ENCODE measurements around the gene MDH2.
"Not testable (repeated sequence)": the region's sequence is repeated elsewhere in the genome, so short reads cannot be mapped to it uniquely, and the experiment has no call there.

Gene MDH2

DNA sequence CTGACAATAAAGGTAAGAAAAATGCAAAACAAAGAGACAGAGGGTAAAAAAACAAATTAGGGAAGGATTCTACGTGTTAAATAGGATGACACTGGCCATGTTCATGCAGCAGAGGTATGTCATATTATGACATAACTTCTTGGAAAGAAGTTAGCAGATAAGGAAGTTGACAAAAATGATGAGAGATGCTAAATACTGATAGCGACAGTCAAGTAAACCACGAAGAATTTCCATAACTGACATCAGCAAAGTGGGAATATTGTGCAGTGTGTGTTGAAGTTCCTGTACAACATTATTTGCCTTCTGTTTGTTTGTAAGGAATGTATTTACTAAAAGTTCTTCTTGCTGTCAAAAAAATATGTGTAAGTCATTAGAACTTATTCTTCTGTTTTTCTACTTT is 29.5 kb downstream of the MDH2 start:
- Histone ChIP-seq H3K27me3 (replicated peaks; ENCODE audit: control insufficient read depth, insufficient read depth, low read length) (no peaks in the 10 kb centered on the region), H3K36me3 (ENCODE audit: control insufficient read depth, insufficient read depth, low read length) (no peaks in the 10 kb centered on the region), H3K4me3 (replicated peaks; ENCODE audit: low read depth, low read length) (no peak overlapping the region)
- TF ChIP-seq, protein P1, sequence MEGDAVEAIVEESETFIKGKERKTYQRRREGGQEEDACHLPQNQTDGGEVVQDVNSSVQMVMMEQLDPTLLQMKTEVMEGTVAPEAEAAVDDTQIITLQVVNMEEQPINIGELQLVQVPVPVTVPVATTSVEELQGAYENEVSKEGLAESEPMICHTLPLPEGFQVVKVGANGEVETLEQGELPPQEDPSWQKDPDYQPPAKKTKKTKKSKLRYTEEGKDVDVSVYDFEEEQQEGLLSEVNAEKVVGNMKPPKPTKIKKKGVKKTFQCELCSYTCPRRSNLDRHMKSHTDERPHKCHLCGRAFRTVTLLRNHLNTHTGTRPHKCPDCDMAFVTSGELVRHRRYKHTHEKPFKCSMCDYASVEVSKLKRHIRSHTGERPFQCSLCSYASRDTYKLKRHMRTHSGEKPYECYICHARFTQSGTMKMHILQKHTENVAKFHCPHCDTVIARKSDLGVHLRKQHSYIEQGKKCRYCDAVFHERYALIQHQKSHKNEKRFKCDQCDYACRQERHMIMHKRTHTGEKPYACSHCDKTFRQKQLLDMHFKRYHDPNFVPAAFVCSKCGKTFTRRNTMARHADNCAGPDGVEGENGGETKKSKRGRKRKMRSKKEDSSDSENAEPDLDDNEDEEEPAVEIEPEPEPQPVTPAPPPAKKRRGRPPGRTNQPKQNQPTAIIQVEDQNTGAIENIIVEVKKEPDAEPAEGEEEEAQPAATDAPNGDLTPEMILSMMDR (IDR thresholded peaks at IDR 0.05; ENCODE audit: insufficient read depth, low read length, poor library complexity, severe bottlenecking): no peak
- no peak for DNase-seq (ENCODE audit: extremely low read depth, insufficient read length)

DNA sequence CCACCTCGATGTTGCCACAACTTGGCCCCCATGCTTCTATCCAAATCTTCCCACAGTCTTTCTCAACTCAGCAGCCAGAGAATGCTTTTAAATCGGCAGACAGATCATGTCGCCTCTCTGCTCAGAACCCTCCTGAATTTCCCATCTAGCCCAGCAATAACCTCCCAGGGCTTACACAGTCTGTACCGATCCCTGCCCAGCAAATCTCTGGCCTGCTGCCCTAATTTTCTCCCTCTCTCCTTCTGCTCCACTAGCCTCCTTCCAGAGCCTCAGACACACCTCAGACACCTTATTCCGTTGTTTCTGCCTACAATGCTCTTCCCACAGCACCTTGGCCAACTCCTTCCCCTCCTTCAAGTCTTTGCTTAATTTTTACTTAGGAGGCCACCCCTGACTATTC is 32.3 kb downstream of the MDH2 start:
- Histone ChIP-seq H3K27me3 (replicated peaks; ENCODE audit: control insufficient read depth, insufficient read depth, low read length) (no peaks in the 10 kb centered on the region), H3K4me3 (replicated peaks; ENCODE audit: low read depth, low read length) (no peak overlapping the region), H3K36me3 (ENCODE audit: control insufficient read depth, insufficient read depth, low read length) (no peaks in the 10 kb centered on the region)
- DNase-seq (ENCODE audit: extremely low read depth, insufficient read length): no peak
- TF ChIP-seq, protein P1 (IDR thresholded peaks at IDR 0.05; ENCODE audit: insufficient read depth, low read length, poor library complexity, severe bottlenecking): no peak

DNA sequence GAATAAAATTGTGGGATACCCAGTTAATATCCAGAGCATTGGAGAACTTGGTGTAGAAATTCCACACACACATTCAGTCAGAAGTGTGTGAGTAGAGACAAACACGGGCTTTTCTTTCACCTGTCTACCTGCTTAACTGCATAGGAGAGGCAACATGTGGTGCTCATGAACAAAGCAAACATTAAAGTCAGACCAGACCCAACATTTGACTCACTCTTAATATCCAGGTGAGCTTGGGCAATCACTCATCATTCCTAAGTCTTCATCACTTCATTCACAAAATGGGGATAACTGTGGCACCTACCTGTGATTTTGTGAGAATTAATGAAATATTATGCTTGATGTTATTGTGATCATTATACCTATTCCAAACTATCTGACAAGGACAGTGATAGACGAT is 36.2 kb downstream of the MDH2 start:
- not testable (repeated sequence) for DNase-seq (ENCODE audit: extremely low read depth, insufficient read length); H3K36me3 ChIP-seq (ENCODE audit: control insufficient read depth, insufficient read depth, low read length); H3K4me3 ChIP-seq (replicated peaks; ENCODE audit: low read depth, low read length); H3K27me3 ChIP-seq (replicated peaks; ENCODE audit: control insufficient read depth, insufficient read depth, low read length)

DNA sequence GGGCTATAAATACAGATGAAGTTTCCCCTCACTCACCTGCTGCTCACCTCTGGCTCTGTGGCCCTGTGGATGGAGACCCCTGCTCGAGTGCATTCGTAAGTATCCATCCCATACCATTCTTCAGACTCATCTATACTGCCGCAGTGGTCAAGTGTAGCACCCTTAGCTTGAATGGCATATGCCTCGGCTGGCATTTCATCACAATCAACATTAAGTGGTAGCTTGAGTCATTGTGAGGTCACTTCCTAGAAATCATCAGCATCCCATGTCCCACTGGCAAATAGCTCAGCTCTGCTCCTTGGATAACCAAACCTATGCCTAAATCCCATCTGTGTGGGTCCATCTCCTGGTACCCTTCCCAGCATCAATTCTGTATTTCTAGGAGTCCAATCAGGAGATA is 38.2 kb downstream of the MDH2 start:
- TF ChIP-seq, protein P1 (IDR thresholded peaks at IDR 0.05; ENCODE audit: insufficient read depth, low read length, poor library complexity, severe bottlenecking): no peak

DNA sequence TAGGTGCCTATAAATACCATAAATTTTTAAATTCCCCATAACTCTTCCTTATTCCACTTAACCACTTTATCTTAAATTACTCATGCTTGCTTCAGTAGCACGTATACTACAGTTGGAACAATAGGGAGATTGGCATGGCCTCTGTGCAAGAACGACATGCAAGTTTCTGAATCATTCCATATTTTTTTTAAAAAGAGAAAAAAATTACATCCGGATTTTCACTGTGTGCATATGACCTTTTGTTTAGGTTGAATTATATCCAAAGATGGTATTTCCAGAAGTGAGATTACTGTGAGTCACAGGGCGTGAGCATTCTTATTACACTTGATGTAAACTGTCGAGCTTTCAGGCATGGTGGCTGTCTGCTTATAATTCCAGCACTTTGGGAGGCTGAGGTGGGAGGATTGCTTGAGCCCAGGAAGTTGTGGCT is 39.5 kb downstream of the MDH2 start:
- not testable (repeated sequence) for H3K27me3 ChIP-seq (replicated peaks; ENCODE audit: control insufficient read depth, insufficient read depth, low read length); H3K36me3 ChIP-seq (ENCODE audit: control insufficient read depth, insufficient read depth, low read length); H3K4me3 ChIP-seq (replicated peaks; ENCODE audit: low read depth, low read length); DNase-seq (ENCODE audit: extremely low read depth, insufficient read length)

More for the DNA sequence above, 38.2 kb downstream of the MDH2 start:
- no peak for DNase-seq (ENCODE audit: extremely low read depth, insufficient read length)
- no peaks in the 10 kb centered on the region for H3K27me3 ChIP-seq (replicated peaks; ENCODE audit: control insufficient read depth, insufficient read depth, low read length)
- no peaks in the 10 kb centered on the region for H3K36me3 ChIP-seq (ENCODE audit: control insufficient read depth, insufficient read depth, low read length)
- H3K4me3 ChIP-seq (replicated peaks; ENCODE audit: low read depth, low read length): no peak overlapping the region

DNA sequence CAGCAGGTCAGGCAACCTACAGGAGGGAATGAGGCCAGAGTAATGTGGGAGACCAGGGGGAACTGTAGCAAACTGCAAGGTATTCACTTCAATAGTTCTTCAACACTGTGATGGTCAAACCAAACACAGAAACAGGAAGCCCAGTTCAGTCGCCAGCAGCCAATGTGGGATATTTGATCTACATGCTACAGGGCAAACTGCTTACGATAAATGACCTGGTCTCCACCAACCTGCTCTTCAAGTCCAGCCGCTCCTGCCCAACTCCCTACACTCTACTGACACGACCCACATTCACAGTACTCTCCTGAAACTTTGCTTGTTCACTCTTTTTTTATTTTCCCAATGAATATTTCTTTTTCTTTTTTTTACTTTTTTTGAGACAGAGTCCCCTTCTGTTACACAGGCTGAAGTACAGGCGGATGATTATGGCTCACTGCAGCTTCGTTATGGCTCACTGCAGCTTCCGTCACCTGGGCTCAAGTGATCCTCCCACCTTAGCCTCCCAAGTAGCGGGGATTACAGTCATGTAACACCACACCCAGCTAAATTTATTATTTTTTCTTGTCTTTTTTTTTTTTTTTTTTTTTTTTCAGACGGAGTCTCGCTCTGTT is 42.1 kb downstream of the MDH2 start:
- TF ChIP-seq, protein P1 (IDR thresholded peaks at IDR 0.05; ENCODE audit: insufficient read depth, low read length, poor library complexity, severe bottlenecking): no peak
- no peaks in the 10 kb centered on the region for H3K36me3 ChIP-seq (ENCODE audit: control insufficient read depth, insufficient read depth, low read length)
- H3K4me3 ChIP-seq (replicated peaks; ENCODE audit: low read depth, low read length): no peak overlapping the region
- H3K27me3 ChIP-seq (replicated peaks; ENCODE audit: control insufficient read depth, insufficient read depth, low read length): no peaks in the 10 kb centered on the region; the same call in 1 of the 2 replicates
- no peak for DNase-seq (ENCODE audit: extremely low read depth, insufficient read length)

DNA sequence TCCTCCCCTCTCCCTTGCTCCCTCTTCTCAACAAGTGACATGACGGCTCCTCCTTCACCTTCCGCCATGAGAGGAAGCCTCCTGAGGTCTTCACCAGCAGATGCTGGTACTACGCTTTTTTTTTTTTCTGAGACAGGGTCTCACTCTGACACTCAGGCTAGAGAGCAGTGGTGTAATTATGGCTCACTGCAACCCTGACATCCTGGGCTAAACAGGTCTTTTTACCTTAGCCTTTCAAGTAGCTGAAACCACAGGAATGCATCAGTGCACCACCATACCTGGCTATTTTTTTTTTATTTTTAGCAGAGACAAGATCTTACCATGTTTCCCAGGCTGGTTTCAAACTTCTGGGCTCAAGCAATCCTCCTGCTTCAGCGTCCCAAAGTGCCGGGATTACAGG is 43.6 kb downstream of the MDH2 start:
- Histone ChIP-seq H3K27me3 (replicated peaks; ENCODE audit: control insufficient read depth, insufficient read depth, low read length) (no peaks in the 10 kb centered on the region; the same call in 1 of the 2 replicates), H3K4me3 (replicated peaks; ENCODE audit: low read depth, low read length) (no peak overlapping the region), H3K36me3 (ENCODE audit: control insufficient read depth, insufficient read depth, low read length) (no peaks in the 10 kb centered on the region)
- TF ChIP-seq, protein P1 (IDR thresholded peaks at IDR 0.05; ENCODE audit: insufficient read depth, low read length, poor library complexity, severe bottlenecking): no peak
- DNase-seq (ENCODE audit: extremely low read depth, insufficient read length): no peak

DNA sequence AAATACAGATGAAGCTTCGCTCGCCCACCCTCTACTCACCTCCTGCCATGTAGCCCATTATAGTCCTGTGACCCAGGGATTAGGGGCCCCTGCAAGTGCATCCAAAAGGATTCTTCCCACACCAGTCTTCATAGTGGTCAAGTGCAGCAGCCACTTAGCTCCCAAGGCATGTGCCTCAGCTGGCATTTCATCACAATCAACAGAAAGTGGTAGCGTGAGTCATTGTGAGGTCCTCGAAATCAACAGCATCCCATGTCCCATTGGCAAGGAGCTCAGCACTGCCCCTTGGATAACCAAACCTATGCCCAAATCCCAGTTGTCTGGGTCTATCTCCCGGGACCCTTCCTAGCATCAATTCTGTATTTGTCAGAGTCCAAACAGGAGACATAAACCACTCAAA is 45.6 kb downstream of the MDH2 start:
- DNase-seq (ENCODE audit: extremely low read depth, insufficient read length); H3K27me3 ChIP-seq (replicated peaks; ENCODE audit: control insufficient read depth, insufficient read depth, low read length); H3K36me3 ChIP-seq (ENCODE audit: control insufficient read depth, insufficient read depth, low read length); H3K4me3 ChIP-seq (replicated peaks; ENCODE audit: low read depth, low read length): not testable (repeated sequence)

DNA sequence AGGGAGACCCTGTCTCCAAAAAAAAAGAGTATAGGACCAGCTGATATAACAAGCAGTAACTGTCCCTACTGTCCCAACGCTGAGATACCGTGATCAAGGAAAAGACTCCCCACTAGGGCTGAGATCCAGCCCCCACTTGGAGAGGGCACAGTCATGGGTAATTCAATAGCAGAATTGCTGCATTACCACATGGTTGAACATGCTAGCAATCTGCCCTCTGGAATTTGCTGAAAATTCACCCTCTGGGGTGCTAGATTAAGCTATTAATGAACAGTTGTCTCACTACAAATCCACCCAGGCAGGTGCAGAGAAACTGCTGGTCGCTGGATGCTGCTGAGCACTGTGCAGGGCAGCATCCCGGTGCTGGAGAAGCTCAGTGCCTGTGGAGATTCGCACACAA is 46.4 kb downstream of the MDH2 start:
- not testable (repeated sequence) for DNase-seq (ENCODE audit: extremely low read depth, insufficient read length); H3K36me3 ChIP-seq (ENCODE audit: control insufficient read depth, insufficient read depth, low read length); H3K4me3 ChIP-seq (replicated peaks; ENCODE audit: low read depth, low read length); H3K27me3 ChIP-seq (replicated peaks; ENCODE audit: control insufficient read depth, insufficient read depth, low read length)
